Breast epithelium (tissue), 4 donors: ENCODE results near the gene TMED5. TPM values are rescaled to one million over a fixed set of nuclear protein-coding genes. Genes with fewer than 3 reads are reported as not detected.
"Not testable (repeated sequence)": the region's sequence is repeated elsewhere in the genome, so short reads cannot be mapped to it uniquely, and the experiment has no call there.

Experiments used
- DNase-seq, 2 donors: peaks; one replicate each; pipeline ENCODE4 v3.0.0-alpha.2; 2019; ENCODE audit warnings: low spot score in 2 of 2
- H3K27ac ChIP-seq, 2 donors: fragments of 200-600 bp; sonication (generic) in 1 of 2; one replicate each; pipeline ENCODE4 v1.5.1; 2016 to 2019; ENCODE audit warnings: mild to moderate bottlenecking in 1 of 2
- H3K27me3 ChIP-seq, 2 donors: fragments of 200-600 bp; sonication (generic) in 1 of 2; one replicate each; pipeline versions ENCODE4 v1.5.1 to v1.6.0; 2017 to 2019; ENCODE audit warnings: control low read depth in 1 of 2, mild to moderate bottlenecking in 1 of 2
- H3K36me3 ChIP-seq: fragments of 200-600 bp; one replicate; pipeline ENCODE4 v1.5.1; 2019
- H3K4me1 ChIP-seq, 2 donors: fragments of 200-600 bp; sonication (generic); one replicate each; pipeline ENCODE4 v1.5.1; 2016 to 2019; ENCODE audit warnings: control low read depth in 1 of 2
- H3K4me3 ChIP-seq, 3 donors: fragments of 200-600 bp; sonication (generic); 1 replicate in 2 of 3; 2 replicates in 1 of 3; pipeline ENCODE4 v1.5.1; 2016 to 2019; ENCODE audit warnings: mild to moderate bottlenecking in 3 of 3, moderate library complexity in 2 of 3
- H3K9me3 ChIP-seq, 2 donors: fragments of 200-600 bp; sonication (generic) in 1 of 2; one replicate each; pipeline ENCODE4 v1.5.1; 2016 to 2019; ENCODE audit warnings: control low read depth in 1 of 2
- POLR2A ChIP-seq: fragments of 450-650 bp; IDR thresholded peaks from one replicate; pipeline ENCODE4 v1.6.1; 2016; ENCODE audit warnings: antibody characterized with exemption, mild to moderate bottlenecking, moderate library complexity
- POLR2AphosphoS5 ChIP-seq, 3 donors: sonication (generic); formaldehyde crosslinking; IDR thresholded peaks; one replicate each; pipeline ENCODE4 v1.6.1; 2017; ENCODE audit warnings: antibody characterized with exemption in 3 of 3
- intact Hi-C: fragments of 100-400 bp; cut with DNase I; formaldehyde crosslinking; loops from one replicate; pipeline ENCODE4 v1.15.1; 2023; ENCODE audit warnings: low total_unique reads
- total RNA-seq, 3 donors: library from RNA; depleted of rRNA; stranded (reverse); fragments of >200 nt; gene quantifications; one replicate each; pipeline ENCODE4 v1.1.0, GENCODE V29; 2016
- TF ChIP-seq, protein P1 (sequence below), 3 donors: fragments of 450-650 bp; IDR thresholded peaks; one replicate each; pipeline ENCODE4 v1.5.1; 2016 to 2017; ENCODE audit warnings: antibody characterized with exemption in 3 of 3, mild to moderate bottlenecking in 3 of 3, moderate library complexity in 3 of 3

Gene TMED5
- total RNA-seq: 10 to 100 TPM; 89.1 to 98.3 (median 97.0) TPM

GRCh38 chr1:93179886-93180722 lies at the start of gene TMED5:
TSS of gene TMED5 (minus strand) at chr1:93180413. CDS start at chr1:93180242, 171 bp downstream.
- H3K4me1 ChIP-seq: no peaks in the 10 kb centered on the region
- H3K4me3 ChIP-seq: peak within 1 kb of the TSS; percentile 88 to 95 (median 95)
- no peaks in the 10 kb centered on the region for H3K9me3 ChIP-seq
- H3K27ac ChIP-seq: peak within 1 kb of the TSS; percentile 99 to 100
- no peaks in the 10 kb centered on the region for H3K27me3 ChIP-seq
- DNase-seq: peak; percentile 97 to 98
- H3K36me3 ChIP-seq: no peaks in the 10 kb centered on the region
- intact Hi-C loops: no loop called here
- TF ChIP-seq POLR2A (peak; percentile 88), POLR2AphosphoS5 (IDR thresholded peaks at IDR 0.05) (peak; percentile 69 to 93 (median 89))
- TF ChIP-seq, protein P1, sequence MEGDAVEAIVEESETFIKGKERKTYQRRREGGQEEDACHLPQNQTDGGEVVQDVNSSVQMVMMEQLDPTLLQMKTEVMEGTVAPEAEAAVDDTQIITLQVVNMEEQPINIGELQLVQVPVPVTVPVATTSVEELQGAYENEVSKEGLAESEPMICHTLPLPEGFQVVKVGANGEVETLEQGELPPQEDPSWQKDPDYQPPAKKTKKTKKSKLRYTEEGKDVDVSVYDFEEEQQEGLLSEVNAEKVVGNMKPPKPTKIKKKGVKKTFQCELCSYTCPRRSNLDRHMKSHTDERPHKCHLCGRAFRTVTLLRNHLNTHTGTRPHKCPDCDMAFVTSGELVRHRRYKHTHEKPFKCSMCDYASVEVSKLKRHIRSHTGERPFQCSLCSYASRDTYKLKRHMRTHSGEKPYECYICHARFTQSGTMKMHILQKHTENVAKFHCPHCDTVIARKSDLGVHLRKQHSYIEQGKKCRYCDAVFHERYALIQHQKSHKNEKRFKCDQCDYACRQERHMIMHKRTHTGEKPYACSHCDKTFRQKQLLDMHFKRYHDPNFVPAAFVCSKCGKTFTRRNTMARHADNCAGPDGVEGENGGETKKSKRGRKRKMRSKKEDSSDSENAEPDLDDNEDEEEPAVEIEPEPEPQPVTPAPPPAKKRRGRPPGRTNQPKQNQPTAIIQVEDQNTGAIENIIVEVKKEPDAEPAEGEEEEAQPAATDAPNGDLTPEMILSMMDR (IDR thresholded peaks at IDR 0.05): peak; percentile 11 to 53 (median 42)

DNA sequence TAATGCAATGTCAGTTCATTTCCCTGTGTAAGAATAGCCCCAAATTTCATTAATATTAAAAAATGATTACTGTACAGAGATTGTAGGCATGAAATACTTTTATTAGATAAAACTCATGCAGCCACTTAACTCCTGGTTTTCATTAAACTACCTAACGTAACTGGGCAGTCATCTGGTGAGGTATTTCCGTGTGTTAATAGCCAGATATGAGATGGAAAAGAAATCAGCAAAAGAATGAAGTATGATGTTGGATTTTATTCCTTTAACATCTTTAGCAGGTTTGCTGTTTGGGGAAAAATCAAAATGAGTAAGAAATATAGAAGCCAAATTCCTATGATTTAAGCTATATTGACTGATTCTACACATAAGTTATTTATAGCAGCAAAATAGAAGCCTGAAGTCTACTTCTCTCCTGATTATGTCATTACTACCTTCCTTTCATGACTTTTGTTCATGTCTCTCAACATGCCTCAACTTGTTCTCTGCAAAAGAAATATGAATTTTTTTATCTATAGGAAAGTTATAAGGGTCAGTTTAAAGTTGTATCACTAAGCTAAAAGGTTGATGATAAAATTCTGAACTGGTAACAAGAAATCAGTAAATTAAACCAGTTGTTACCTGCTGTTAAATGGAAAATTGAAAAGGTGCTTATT lies 42.9 kb upstream of the TMED5 start:
- Histone ChIP-seq H3K4me1 (no peaks in the 10 kb centered on the region), H3K4me3 (no peak overlapping the region), H3K27me3 (no peaks in the 10 kb centered on the region), H3K36me3 (no peaks in the 10 kb centered on the region), H3K9me3 (no peaks in the 10 kb centered on the region), H3K27ac (no peak overlapping the region)
- TF ChIP-seq POLR2A (no peak), POLR2AphosphoS5 (IDR thresholded peaks at IDR 0.05) (no peak)
- TF ChIP-seq, protein P1 (IDR thresholded peaks at IDR 0.05): no peak
- intact Hi-C loops: no loop called here
- DNase-seq: no peak

DNA sequence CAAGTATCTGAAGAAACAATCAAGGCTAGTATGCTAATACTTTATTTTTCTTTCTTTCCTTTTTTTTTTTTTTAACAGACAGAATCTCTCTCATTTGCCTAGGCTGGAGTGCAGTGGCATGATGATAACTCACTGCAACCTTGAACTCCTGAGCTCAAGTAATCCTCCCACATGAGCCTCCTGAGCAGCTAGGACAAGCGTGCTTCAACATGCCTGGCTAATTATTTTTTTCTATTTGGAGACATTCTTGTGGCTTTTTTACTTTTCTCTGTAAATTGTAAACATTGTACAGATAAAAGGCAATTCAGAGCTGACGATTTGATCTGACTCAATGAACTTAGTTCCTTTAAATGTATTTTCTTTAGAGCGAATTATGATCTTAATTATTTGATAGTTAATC lies 41.7 kb upstream of the TMED5 start:
- intact Hi-C loops: no loop called here
- Histone ChIP-seq H3K9me3 (no peaks in the 10 kb centered on the region), H3K27ac (no peak overlapping the region), H3K36me3 (no peaks in the 10 kb centered on the region), H3K27me3 (no peaks in the 10 kb centered on the region), H3K4me3 (no peak overlapping the region), H3K4me1 (no peaks in the 10 kb centered on the region)
- no peak for DNase-seq
- TF ChIP-seq, protein P1 (IDR thresholded peaks at IDR 0.05): no peak
- TF ChIP-seq POLR2A (no peak), POLR2AphosphoS5 (IDR thresholded peaks at IDR 0.05) (no peak)

- H3K4me3 ChIP-seq, H3K27me3 ChIP-seq, H3K27ac ChIP-seq, intact Hi-C loops, DNase-seq, H3K4me1 ChIP-seq, H3K9me3 ChIP-seq, H3K36me3 ChIP-seq: not testable (repeated sequence)
These were observed 40.5 kb upstream of the TMED5 start for GRCh38 chr1:93220716-93221115.

DNA sequence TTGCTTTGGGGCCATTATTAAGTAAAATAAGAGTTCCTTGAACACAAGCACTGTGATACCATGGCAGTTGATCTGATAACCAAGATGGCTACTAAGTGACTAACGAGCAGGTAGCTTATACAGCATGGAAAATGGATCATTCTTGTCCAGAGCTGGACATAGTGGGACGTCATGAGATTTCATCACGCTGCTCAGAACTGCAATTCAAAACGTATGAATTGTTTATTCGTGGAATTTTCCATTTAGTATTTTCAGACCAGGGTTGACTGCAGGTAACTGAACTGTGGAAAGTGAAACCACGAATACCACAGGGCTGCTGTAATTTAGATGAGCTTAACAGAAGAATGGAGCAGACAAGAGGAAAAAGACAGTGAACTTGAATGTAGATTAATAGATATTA lies 39.2 kb upstream of the TMED5 start:
- Histone ChIP-seq H3K36me3 (no peaks in the 10 kb centered on the region), H3K27me3 (no peaks in the 10 kb centered on the region), H3K4me3 (no peak overlapping the region), H3K4me1 (no peaks in the 10 kb centered on the region), H3K9me3 (no peaks in the 10 kb centered on the region), H3K27ac (no peak overlapping the region)
- intact Hi-C loops: no loop called here
- TF ChIP-seq POLR2A (no peak), POLR2AphosphoS5 (IDR thresholded peaks at IDR 0.05) (no peak)
- TF ChIP-seq, protein P1 (IDR thresholded peaks at IDR 0.05): no peak
- no peak for DNase-seq
